Right lobe of liver (tissue), 6 donors: Measurements from ENCODE around the gene TDRD10. TPM values are rescaled to one million over a fixed set of nuclear protein-coding genes. Genes with fewer than 3 reads are reported as not detected.

Experiments used
- ATAC-seq, 4 donors: fragments of 200-7000 bp; cut with Tn5 transposase; one replicate each; pipeline ENCODE4 v1.9.1; 2020; ENCODE audit warnings: mild to moderate bottlenecking in 4 of 4, moderate library complexity in 4 of 4
- DNase-seq, 3 donors: peaks; one replicate each; pipeline ENCODE4 v3.0.0-alpha.2; 2020
- H3K27ac ChIP-seq, 3 donors: fragments of 200-600 bp; one replicate each; pipeline ENCODE4 v1.8.0; 2022
- H3K27me3 ChIP-seq, 2 donors: fragments of 200-600 bp; one replicate each; pipeline ENCODE4 v1.8.0; 2022
- H3K36me3 ChIP-seq, 4 donors: fragments of 200-600 bp; sonication (generic) in 1 of 4; one replicate each; pipeline versions ENCODE4 v1.5.1 to v1.8.0; 2017 to 2022; ENCODE audit warnings: control low read depth in 1 of 4
- H3K4me1 ChIP-seq, 4 donors: fragments of 200-600 bp; sonication (generic) in 1 of 4; one replicate each; pipeline versions ENCODE4 v1.5.1 to v1.8.0; 2017 to 2022; ENCODE audit warnings: control low read depth in 1 of 4
- H3K4me3 ChIP-seq, 3 donors: fragments of 200-600 bp; one replicate each; pipeline ENCODE4 v1.8.0; 2022
- H3K9me3 ChIP-seq, 4 donors: fragments of 200-600 bp; sonication (generic) in 1 of 4; one replicate each; pipeline versions ENCODE4 v1.5.1 to v1.8.0; 2017 to 2022; ENCODE audit warnings: control low read depth in 1 of 4
- CTCF ChIP-seq, 4 donors: fragments of 200-600 bp in 3 of 4; fragments of 450-650 bp in 1 of 4; IDR thresholded peaks; one replicate each; pipeline versions ENCODE4 v1.5.1 to v1.8.0; 2016 to 2022; ENCODE audit warnings: antibody characterized with exemption in 4 of 4, mild to moderate bottlenecking in 2 of 4
- POLR2A ChIP-seq: fragments of 450-650 bp; IDR thresholded peaks from one replicate; pipeline ENCODE4 v1.6.1; 2017; ENCODE audit warnings: antibody characterized with exemption, mild to moderate bottlenecking
- WGBS: methylation state at CpG from one replicate; pipeline ENCODE4 v1.1.6; 2018; ENCODE audit warnings: low coverage, low lambda C conversion rate; ENCODE audit not compliant: insufficient coverage; ENCODE audit errors: missing lambda C conversion rate; 5-methylcytosine and 5-hydroxymethylcytosine counted together
- intact Hi-C, 2 donors: fragments of 100-400 bp; cut with DNase I; formaldehyde crosslinking; loops; one replicate each; pipeline versions ENCODE4 v1.11.2 to v1.14.1; 2022
- total RNA-seq, 6 experiments: library from RNA; depleted of rRNA in 2 of 6; stranded (reverse); fragments of >200 nt in 2 of 6; fragmentation: NEBNext Ultra II Directional in 3 of 6; extraction: Animal tissue kit (Norgen Biotek cat#: 25700) in 3 of 6; gene quantifications; one replicate each; pipeline versions ENCODE4 v1.1.0 to v1.2.4, GENCODE V29; 2016 to 2023
- donor health status: DM: no; HTN: yes; CAD: no.
- donor health status: DM: no; HTN: no; CAD: no.
- donor health status: DM: no; HTN: no; CAD: no.
- donor health status: DM: no; HTN: yes; CAD: no.
- donor health status: DM: no; HTN: yes; CAD: no.

Gene TDRD10
- total RNA-seq, 6 experiments from 2014 or later: 0.92 to 2.2 (median 1.4) TPM

GRCh38 chr1:154533952-154534844 is 32.2 kb downstream of the TDRD10 start:
- Histone ChIP-seq H3K9me3 (no peaks in the 10 kb centered on the region), H3K4me1 (no peaks in the 10 kb centered on the region), H3K27me3 (no peaks in the 10 kb centered on the region), H3K36me3 (no peaks in the 10 kb centered on the region), H3K4me3 (no peak overlapping the region), H3K27ac (no peak overlapping the region)
- WGBS: 43% methylated on average over 11 of the region's 11 CpGs
- intact Hi-C loops: no loop called here
- TF ChIP-seq CTCF (IDR thresholded peaks at IDR 0.05): peak; percentile 49 to 72 (median 63)
- no peak for TF ChIP-seq POLR2A
- peak in 2 of 3 donors; percentile 37 to 63 for DNase-seq
- peak; percentile 88 to 94 (median 92) for ATAC-seq

- Histone ChIP-seq H3K36me3 (no peaks in the 10 kb centered on the region), H3K27ac (no peak overlapping the region), H3K9me3 (no peaks in the 10 kb centered on the region), H3K27me3 (no peaks in the 10 kb centered on the region), H3K4me1 (no peaks in the 10 kb centered on the region), H3K4me3 (no peak overlapping the region)
- TF ChIP-seq POLR2A: no peak
- TF ChIP-seq CTCF (IDR thresholded peaks at IDR 0.05): no peak
- intact Hi-C loops: no loop called here
- ATAC-seq (no peak), DNase-seq (no peak)
- WGBS: 75% methylated on average over 7 of the region's 7 CpGs
Observed at GRCh38 chr1:154536570-154536969, 34.6 kb downstream of the TDRD10 start.

- no peak overlapping the region for H3K27ac ChIP-seq
- no peaks in the 10 kb centered on the region for H3K4me1 ChIP-seq
- no peak for ATAC-seq
- no peaks in the 10 kb centered on the region for H3K27me3 ChIP-seq
- 84% methylated on average over 8 of the region's 9 CpGs for WGBS
- no peaks in the 10 kb centered on the region for H3K36me3 ChIP-seq
- no peak overlapping the region for H3K4me3 ChIP-seq
- intact Hi-C loops: loop anchor here in 1 of 2 donors (10.0 kb wide), 1 partner anchor 65 kb away; no protein-coding TSS in a partner anchor
- no peak for DNase-seq
- TF ChIP-seq CTCF (IDR thresholded peaks at IDR 0.05) (no peak), POLR2A (no peak)
- no peaks in the 10 kb centered on the region for H3K9me3 ChIP-seq
Observed at GRCh38 chr1:154539486-154540483, 37.8 kb downstream of the TDRD10 start.

GRCh38 chr1:154541231-154541630 is 39.2 kb downstream of the TDRD10 start:
- H3K36me3 ChIP-seq: no peaks in the 10 kb centered on the region
- no peak overlapping the region for H3K27ac ChIP-seq
- H3K4me1 ChIP-seq: peaks cover 0 to 1% (median 0%) of the 10 kb centered on the region in 4 donors
- intact Hi-C loops: loop anchor here in 1 of 2 donors (10.0 kb wide), 1 partner anchor 66 kb away; no protein-coding TSS in a partner anchor
- TF ChIP-seq POLR2A: no peak
- TF ChIP-seq CTCF (IDR thresholded peaks at IDR 0.05): no peak
- WGBS: 72% methylated on average over 6 of the region's 6 CpGs
- DNase-seq (no peak), ATAC-seq (no peak)
- no peak overlapping the region for H3K4me3 ChIP-seq
- no peaks in the 10 kb centered on the region for H3K27me3 ChIP-seq
- no peaks in the 10 kb centered on the region for H3K9me3 ChIP-seq
